GM10847 (cell line): ENCODE results near the gene ATP5PD.

Experiments
- POLR2A ChIP-seq: IDR thresholded peaks from 2 replicates; pipeline ENCODE4 v1.6.1; 2011; ENCODE audit not compliant: insufficient read length; ENCODE audit errors: extremely low read depth

Gene ATP5PD

GRCh38 chr17:75046407-75047289 is at the start of gene ATP5PD, which contains the start of gene KCTD2:
Gene ATP5PD, minus strand, starts transcription at chr17:75046969. Its CDS starts 4,319 bp downstream, at chr17:75042650.
Gene KCTD2, plus strand, starts transcription at chr17:75047225. Its CDS starts 26 bp downstream, at chr17:75047251.
- TF ChIP-seq POLR2A: peak; percentile 89

- no peak for TF ChIP-seq POLR2A
These were observed 49.4 kb upstream of the ATP5PD start for GRCh38 chr17:75096082-75096625.

- TF ChIP-seq POLR2A: no peak
These were observed 48.2 kb upstream of the ATP5PD start for GRCh38 chr17:75094871-75095399.

- no peak for TF ChIP-seq POLR2A
These were observed 46.9 kb upstream of the ATP5PD start for GRCh38 chr17:75093548-75094158.

GRCh38 chr17:75091855-75092327 is 45.1 kb upstream of the ATP5PD start:
- no peak for TF ChIP-seq POLR2A

GRCh38 chr17:75090871-75091854 is 44.4 kb upstream of the ATP5PD start:
- TF ChIP-seq POLR2A: no peak

GRCh38 chr17:75088465-75089417 is 42.0 kb upstream of the ATP5PD start:
- no peak for TF ChIP-seq POLR2A

- TF ChIP-seq POLR2A: peak; percentile 33
These were observed 41.0 kb upstream of the ATP5PD start, which contains the start of gene SLC16A5 for GRCh38 chr17:75087558-75088453. Gene SLC16A5, plus strand, starts transcription at chr17:75087954. Its CDS starts 5,683 bp downstream, at chr17:75093637.

- TF ChIP-seq POLR2A: no peak
These were observed 40.4 kb upstream of the ATP5PD start for GRCh38 chr17:75087182-75087557.

- no peak for TF ChIP-seq POLR2A
These were observed 39.9 kb upstream of the ATP5PD start for GRCh38 chr17:75086496-75087181.

- no peak for TF ChIP-seq POLR2A
These were observed 37.4 kb upstream of the ATP5PD start for GRCh38 chr17:75084039-75084660.
